SU-DHL-6 (cell line): Measurements from ENCODE around the gene RALY.

ENCODE experiments used
- H2AFZ ChIP-seq: fragments of 200-600 bp; sonication (generic); 2 replicates; pipeline ENCODE4 v1.6.1; 2014; ENCODE audit warnings: low read depth, mild to moderate bottlenecking, moderate library complexity, mixed read lengths, antibody characterized with exemption, low read length; ENCODE audit not compliant: severe bottlenecking
- H3F3A ChIP-seq: fragments of 200-600 bp; shearing (Covaris generic); 2 replicates; pipeline ENCODE4 v1.6.0; 2016; ENCODE audit warnings: antibody characterized with exemption, mild to moderate bottlenecking; ENCODE audit not compliant: insufficient read depth
- H3K27ac ChIP-seq: fragments of 200-600 bp; sonication (generic); 2 replicates; pipeline ENCODE4 v1.5.1; 2016; ENCODE audit warnings: low read depth, mild to moderate bottlenecking, low read length, moderate library complexity, mixed read lengths
- H3K27me3 ChIP-seq: fragments of 200-600 bp; sonication (generic), shearing (Covaris generic); 2 replicates; pipeline ENCODE4 v1.6.0; 2014; ENCODE audit warnings: mild to moderate bottlenecking, low read length
- H3K36me3 ChIP-seq: fragments of 200-600 bp; sonication (generic); 2 replicates; pipeline ENCODE4 v1.6.1; 2014; ENCODE audit warnings: mild to moderate bottlenecking, low read length, mixed read lengths
- H3K4me2 ChIP-seq: fragments of 300-600, 200-600 bp; shearing (Covaris generic), sonication (generic); 2 replicates; pipeline ENCODE4 v1.6.0; 2014; ENCODE audit warnings: low read length, low read depth, mild to moderate bottlenecking; ENCODE audit not compliant: poor library complexity, severe bottlenecking
- H3K4me3 ChIP-seq: fragments of 200-600 bp; sonication (generic); 2 replicates; pipeline ENCODE4 v1.5.1; 2014; ENCODE audit warnings: antibody characterized with exemption, low read length, mild to moderate bottlenecking, mixed read lengths; ENCODE audit not compliant: insufficient read depth, poor library complexity, severe bottlenecking
- H3K79me2 ChIP-seq: fragments of 200-600 bp; sonication (generic); 2 replicates; pipeline ENCODE4 v1.6.1; 2014; ENCODE audit warnings: mild to moderate bottlenecking, low read length, moderate library complexity; ENCODE audit not compliant: insufficient read depth
- H3K9ac ChIP-seq: fragments of 200-600 bp; sonication (generic); 2 replicates; pipeline ENCODE4 v1.7.0; 2014; ENCODE audit warnings: mild to moderate bottlenecking, low read length
- H3K9me2 ChIP-seq: fragments of 200-600 bp; sonication (generic); replicated peaks from 2 replicates; pipeline ENCODE4 v1.6.1; 2014; ENCODE audit warnings: low read length; ENCODE audit not compliant: insufficient read depth
- H3K9me3 ChIP-seq: fragments of 200-600 bp; sonication (generic); 2 replicates; pipeline ENCODE4 v1.6.1; 2014; ENCODE audit warnings: low read length, mixed read lengths; ENCODE audit not compliant: insufficient read depth
- H4K20me1 ChIP-seq: fragments of 200-600 bp; sonication (generic); 2 replicates; pipeline ENCODE4 v1.6.1; 2014; ENCODE audit warnings: low read depth, mild to moderate bottlenecking, antibody characterized with exemption, low read length, moderate library complexity, mixed read lengths
- CTCF ChIP-seq: fragments of 200-600 bp; sonication (generic); IDR thresholded peaks from one replicate; pipeline ENCODE4 v1.5.1; 2017; ENCODE audit warnings: antibody characterized with exemption, mild to moderate bottlenecking, low read length, moderate library complexity; ENCODE audit not compliant: insufficient read depth, poor library complexity, severe bottlenecking
- EZH2phosphoT487 ChIP-seq: fragments of 200-600 bp; sonication (generic), shearing (Covaris generic); conservative IDR thresholded peaks from 2 replicates; pipeline ENCODE4 v1.6.1; 2018; ENCODE audit warnings: mild to moderate bottlenecking, antibody characterized with exemption, low read length, moderate library complexity, mixed read lengths

Gene RALY

GRCh38 chr20:34043025-34043424, 49.3 kb downstream of the RALY start:
- H3K4me2 ChIP-seq, result no peak overlapping the region
- H3K27ac ChIP-seq, result no peak overlapping the region
- H3K27me3 ChIP-seq, result no peaks in the 10 kb centered on the region
- H3K4me3 ChIP-seq, result no peak overlapping the region
- no peaks in the 10 kb centered on the region for H3K9me2 ChIP-seq
- H3K9ac ChIP-seq, result no peak overlapping the region
- H4K20me1 ChIP-seq, result peaks cover 14% of the 10 kb centered on the region; the same call in 1 of the 2 replicates
- H3K79me2 ChIP-seq, result peaks cover 100% of the 10 kb centered on the region
- 0 out of 2 replicates have a peak, but pooled peaks cover 2% of the 10 kb centered on the region for H3K36me3 ChIP-seq
- no peaks in the 10 kb centered on the region for H3F3A ChIP-seq
- TF ChIP-seq EZH2phosphoT487, result no peak
- TF ChIP-seq CTCF, result no peak
- H2AFZ ChIP-seq, result no peak overlapping the region
- no peaks in the 10 kb centered on the region for H3K9me3 ChIP-seq

GRCh38 chr20:34045294-34045693, 51.6 kb downstream of the RALY start:
- H3K9ac ChIP-seq, result no peak overlapping the region
- TF ChIP-seq EZH2phosphoT487 (no peak), CTCF (no peak)
- H4K20me1 ChIP-seq, result peaks cover 8% of the 10 kb centered on the region; the same call in 1 of the 2 replicates
- H3K4me2 ChIP-seq, result no peak overlapping the region
- no peak overlapping the region for H3K4me3 ChIP-seq
- no peaks in the 10 kb centered on the region for H3F3A ChIP-seq
- H3K79me2 ChIP-seq, result peaks cover 99% of the 10 kb centered on the region
- H3K36me3 ChIP-seq, result 0 out of 2 replicates have a peak, but pooled peaks cover 2% of the 10 kb centered on the region
- no peaks in the 10 kb centered on the region for H3K27me3 ChIP-seq
- no peak overlapping the region for H2AFZ ChIP-seq
- no peaks in the 10 kb centered on the region for H3K9me3 ChIP-seq
- no peak overlapping the region for H3K27ac ChIP-seq
- no peaks in the 10 kb centered on the region for H3K9me2 ChIP-seq

GRCh38 chr20:34045930-34046725, 52.4 kb downstream of the RALY start:
- Histone ChIP-seq H3K9me2 (no peaks in the 10 kb centered on the region), H3F3A (no peaks in the 10 kb centered on the region), H3K27ac (no peak overlapping the region), H3K9ac (no peak overlapping the region), H4K20me1 (peaks cover 8% of the 10 kb centered on the region; the same call in 1 of the 2 replicates), H3K79me2 (peaks cover 99% of the 10 kb centered on the region), H3K4me2 (no peak overlapping the region), H2AFZ (no peak overlapping the region), H3K36me3 (0 out of 2 replicates have a peak, but pooled peaks cover 2% of the 10 kb centered on the region), H3K9me3 (no peaks in the 10 kb centered on the region), H3K27me3 (no peaks in the 10 kb centered on the region), H3K4me3 (no peak overlapping the region)
- no peak for TF ChIP-seq EZH2phosphoT487
